A673 (cell line): ENCODE results near the gene MEGF11.

ENCODE experiments used
- EZH2 ChIP-seq: fragments of 200-600 bp; sonication (generic); IDR thresholded peaks from 2 replicates; pipeline ENCODE4 v1.6.1; 2017; ENCODE audit warnings: borderline replicate concordance, low read depth, mild to moderate bottlenecking, mixed read lengths, antibody characterized with exemption, low read length; ENCODE audit not compliant: poor library complexity, severe bottlenecking
- TF ChIP-seq, protein P1 (sequence below): fragments of 300-800, 200-600 bp; sonication (generic); conservative IDR thresholded peaks from 2 replicates; pipeline ENCODE4 v1.5.1; 2017; ENCODE audit warnings: low read depth, mild to moderate bottlenecking, antibody characterized with exemption, low read length, moderate library complexity, mixed read lengths

DNA sequence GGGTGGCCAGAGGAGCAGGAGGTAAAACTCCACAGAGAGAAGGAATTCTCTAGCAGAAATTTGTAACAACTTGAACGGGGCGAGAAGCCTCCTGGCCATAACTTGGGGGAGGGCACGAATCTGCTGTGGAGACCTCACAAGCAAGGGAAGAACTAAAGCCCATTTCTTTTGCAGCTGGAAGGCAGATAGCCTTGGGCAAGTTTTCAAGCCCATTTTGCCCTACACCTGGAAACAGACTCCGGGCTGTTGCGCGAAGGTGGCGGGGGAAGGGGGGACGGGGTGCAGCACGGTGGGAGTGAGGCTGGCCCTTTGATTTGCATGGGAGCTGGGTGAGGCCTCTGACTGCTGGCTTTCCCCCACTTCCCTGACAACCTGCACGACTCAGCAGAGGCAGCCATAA is 168.8 kb downstream of the MEGF11 start:
- TF ChIP-seq, protein P1, sequence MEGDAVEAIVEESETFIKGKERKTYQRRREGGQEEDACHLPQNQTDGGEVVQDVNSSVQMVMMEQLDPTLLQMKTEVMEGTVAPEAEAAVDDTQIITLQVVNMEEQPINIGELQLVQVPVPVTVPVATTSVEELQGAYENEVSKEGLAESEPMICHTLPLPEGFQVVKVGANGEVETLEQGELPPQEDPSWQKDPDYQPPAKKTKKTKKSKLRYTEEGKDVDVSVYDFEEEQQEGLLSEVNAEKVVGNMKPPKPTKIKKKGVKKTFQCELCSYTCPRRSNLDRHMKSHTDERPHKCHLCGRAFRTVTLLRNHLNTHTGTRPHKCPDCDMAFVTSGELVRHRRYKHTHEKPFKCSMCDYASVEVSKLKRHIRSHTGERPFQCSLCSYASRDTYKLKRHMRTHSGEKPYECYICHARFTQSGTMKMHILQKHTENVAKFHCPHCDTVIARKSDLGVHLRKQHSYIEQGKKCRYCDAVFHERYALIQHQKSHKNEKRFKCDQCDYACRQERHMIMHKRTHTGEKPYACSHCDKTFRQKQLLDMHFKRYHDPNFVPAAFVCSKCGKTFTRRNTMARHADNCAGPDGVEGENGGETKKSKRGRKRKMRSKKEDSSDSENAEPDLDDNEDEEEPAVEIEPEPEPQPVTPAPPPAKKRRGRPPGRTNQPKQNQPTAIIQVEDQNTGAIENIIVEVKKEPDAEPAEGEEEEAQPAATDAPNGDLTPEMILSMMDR = no peak
- no peak for TF ChIP-seq EZH2
